Measurements from ENCODE around the gene ZFP30.

DNA sequence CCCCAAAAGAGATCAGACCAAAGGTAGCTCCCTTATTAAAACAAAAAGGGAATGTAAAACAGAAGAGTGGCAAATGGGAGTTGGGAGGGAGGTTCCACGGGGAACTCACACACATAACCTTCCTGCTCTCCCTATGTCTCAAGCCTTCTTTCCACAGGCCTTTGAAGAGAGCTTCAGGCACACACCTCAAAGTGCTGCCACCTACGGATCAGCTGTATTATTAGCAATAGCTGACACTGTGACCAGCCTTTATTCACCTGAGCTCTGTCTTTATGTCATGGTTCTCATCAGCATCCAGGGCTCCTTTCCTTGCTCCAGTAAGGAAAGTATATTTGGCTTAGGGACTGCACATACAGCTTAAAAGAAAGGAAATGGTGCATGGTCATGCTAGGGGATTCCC lies 71.9 kb downstream of the ZFP30 start:
- no peak for TF ChIP-seq YY1 (IDR thresholded peaks at IDR 0.05; ENCODE audit: insufficient read depth, insufficient read length)
- no peak for TF ChIP-seq ZNF274 (IDR thresholded peaks at IDR 0.05; ENCODE audit: low read depth, low read length)
